Vagina (tissue), 2 donors: ENCODE measurements around the gene CREB3L2. TPM values are rescaled to one million over a fixed set of nuclear protein-coding genes. Genes with fewer than 3 reads are reported as not detected.

Source experiments
- DNase-seq, 2 donors: peaks; one replicate each; pipeline ENCODE4 v3.0.0-alpha.2; 2017; ENCODE audit errors: extremely low spot score in 2 of 2
- H3K27ac ChIP-seq: fragments of 200-600 bp; sonication (generic); one replicate; pipeline ENCODE4 v1.5.1; 2019
- H3K27me3 ChIP-seq: fragments of 200-600 bp; sonication (generic); one replicate; pipeline ENCODE4 v1.5.1; 2019
- H3K36me3 ChIP-seq, 2 donors: fragments of 200-600 bp; sonication (generic); one replicate each; pipeline ENCODE4 v1.5.1; 2017 to 2019
- H3K4me1 ChIP-seq: fragments of 200-600 bp; sonication (generic); one replicate; pipeline ENCODE4 v1.5.1; 2019
- H3K4me3 ChIP-seq, 2 donors: fragments of 200-600 bp; sonication (generic); 1 replicate in 1 of 2; 2 replicates in 1 of 2; pipeline ENCODE4 v1.5.1; 2016 to 2019
- H3K9me3 ChIP-seq: fragments of 200-600 bp; sonication (generic); one replicate; pipeline ENCODE4 v1.5.1; 2019
- POLR2A ChIP-seq, 2 donors: fragments of 450-650 bp; IDR thresholded peaks; one replicate each; pipeline ENCODE4 v1.6.1; 2017; ENCODE audit warnings: antibody characterized with exemption in 2 of 2, mild to moderate bottlenecking in 2 of 2, moderate library complexity in 2 of 2
- POLR2AphosphoS5 ChIP-seq, 2 donors: sonication (generic); formaldehyde crosslinking; IDR thresholded peaks; one replicate each; pipeline ENCODE4 v1.9.0; 2017; ENCODE audit warnings: antibody characterized with exemption in 2 of 2, mild to moderate bottlenecking in 2 of 2, low read depth in 1 of 2; ENCODE audit not compliant: insufficient read depth in 1 of 2
- intact Hi-C: fragments of 100-400 bp; cut with DNase I; formaldehyde crosslinking; loops from one replicate; pipeline ENCODE4 v1.15.1; 2023
- total RNA-seq: library from RNA; depleted of rRNA; stranded (reverse); fragments of >200 nt; gene quantifications from one replicate; pipeline ENCODE4 v1.2.3, GENCODE V29; 2016
- TF ChIP-seq, protein P1 (sequence below), 3 experiments: fragments of 450-650 bp in 2 of 3; fragments of 200-600 bp in 1 of 3; sonication (generic) in 1 of 3; IDR thresholded peaks; one replicate each; pipeline ENCODE4 v1.5.1; 2017 to 2019; ENCODE audit warnings: antibody characterized with exemption in 3 of 3, mild to moderate bottlenecking in 2 of 3, moderate library complexity in 2 of 3

Gene CREB3L2
- total RNA-seq, 1 donor from 2014 or later: 28.7 TPM

DNA sequence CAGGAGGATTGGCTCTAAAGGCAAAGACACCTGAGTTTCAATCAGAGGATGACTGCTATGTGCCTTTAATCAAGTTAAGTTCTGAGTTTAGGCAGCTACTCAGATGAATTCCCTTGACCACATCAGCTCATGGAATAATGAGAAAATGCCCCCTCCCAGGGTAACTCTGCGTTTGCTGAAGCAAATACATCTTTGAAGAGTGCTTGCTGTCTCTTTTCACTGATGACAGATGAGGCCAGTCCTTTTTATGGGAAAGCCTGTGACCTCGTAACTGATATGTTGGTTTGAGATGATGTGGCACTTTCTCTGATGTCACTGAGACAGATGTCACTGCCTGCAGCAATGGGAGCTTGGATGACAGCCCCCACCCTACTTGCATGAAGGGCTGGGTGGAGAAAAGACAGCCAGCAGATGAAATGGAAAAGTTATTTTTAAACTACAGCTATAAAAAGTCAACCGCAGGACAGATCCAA is 111.4 kb downstream of the CREB3L2 start:
- intact Hi-C loops: loop anchor here (10.0 kb wide), 1 partner anchor 236 kb away; no protein-coding TSS in a partner anchor
- no peaks in the 10 kb centered on the region for H3K9me3 ChIP-seq
- H3K36me3 ChIP-seq: peaks cover 0 to 31% of the 10 kb centered on the region in 2 donors
- DNase-seq: no peak
- no peaks in the 10 kb centered on the region for H3K27me3 ChIP-seq
- H3K4me3 ChIP-seq: no peak overlapping the region
- no peak for TF ChIP-seq POLR2AphosphoS5 (IDR thresholded peaks at IDR 0.05; ENCODE audit: insufficient read depth in 1 of 2, low read depth in 1 of 2)
- TF ChIP-seq POLR2A (IDR thresholded peaks at IDR 0.05): no peak
- TF ChIP-seq, protein P1, sequence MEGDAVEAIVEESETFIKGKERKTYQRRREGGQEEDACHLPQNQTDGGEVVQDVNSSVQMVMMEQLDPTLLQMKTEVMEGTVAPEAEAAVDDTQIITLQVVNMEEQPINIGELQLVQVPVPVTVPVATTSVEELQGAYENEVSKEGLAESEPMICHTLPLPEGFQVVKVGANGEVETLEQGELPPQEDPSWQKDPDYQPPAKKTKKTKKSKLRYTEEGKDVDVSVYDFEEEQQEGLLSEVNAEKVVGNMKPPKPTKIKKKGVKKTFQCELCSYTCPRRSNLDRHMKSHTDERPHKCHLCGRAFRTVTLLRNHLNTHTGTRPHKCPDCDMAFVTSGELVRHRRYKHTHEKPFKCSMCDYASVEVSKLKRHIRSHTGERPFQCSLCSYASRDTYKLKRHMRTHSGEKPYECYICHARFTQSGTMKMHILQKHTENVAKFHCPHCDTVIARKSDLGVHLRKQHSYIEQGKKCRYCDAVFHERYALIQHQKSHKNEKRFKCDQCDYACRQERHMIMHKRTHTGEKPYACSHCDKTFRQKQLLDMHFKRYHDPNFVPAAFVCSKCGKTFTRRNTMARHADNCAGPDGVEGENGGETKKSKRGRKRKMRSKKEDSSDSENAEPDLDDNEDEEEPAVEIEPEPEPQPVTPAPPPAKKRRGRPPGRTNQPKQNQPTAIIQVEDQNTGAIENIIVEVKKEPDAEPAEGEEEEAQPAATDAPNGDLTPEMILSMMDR (IDR thresholded peaks at IDR 0.05): no peak
- peaks cover under 1% of the 10 kb centered on the region for H3K4me1 ChIP-seq
- H3K27ac ChIP-seq: no peak overlapping the region

DNA sequence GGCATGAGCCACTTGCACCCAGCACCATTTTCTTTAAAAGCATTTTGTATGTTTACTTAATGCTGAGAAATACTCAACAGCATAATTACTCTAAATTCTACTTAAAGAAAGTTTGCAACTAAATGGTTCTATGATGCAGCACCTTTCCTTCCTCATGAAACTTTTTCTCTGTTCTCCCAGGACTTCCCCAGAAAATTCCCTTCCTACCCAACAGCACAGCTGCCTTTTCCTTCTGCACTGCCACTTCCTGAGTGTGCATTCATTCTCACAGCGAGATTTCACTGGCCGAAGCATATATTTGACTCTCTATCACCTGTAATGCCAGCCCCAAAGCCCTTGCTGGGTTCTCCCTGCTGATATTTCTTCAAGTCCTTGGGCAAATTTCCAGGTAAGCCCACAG is 113.6 kb downstream of the CREB3L2 start:
- H3K27me3 ChIP-seq: no peaks in the 10 kb centered on the region
- no peak overlapping the region for H3K4me3 ChIP-seq
- DNase-seq: no peak
- no peak for TF ChIP-seq POLR2AphosphoS5 (IDR thresholded peaks at IDR 0.05; ENCODE audit: insufficient read depth in 1 of 2, low read depth in 1 of 2)
- TF ChIP-seq, protein P1 (IDR thresholded peaks at IDR 0.05): no peak
- TF ChIP-seq POLR2A (IDR thresholded peaks at IDR 0.05): no peak
- H3K27ac ChIP-seq: no peak overlapping the region
- intact Hi-C loops: no loop called here
- H3K4me1 ChIP-seq: peaks cover 5% of the 10 kb centered on the region
- H3K9me3 ChIP-seq: no peaks in the 10 kb centered on the region
- H3K36me3 ChIP-seq: peaks cover 0 to 38% of the 10 kb centered on the region in 2 donors

DNA sequence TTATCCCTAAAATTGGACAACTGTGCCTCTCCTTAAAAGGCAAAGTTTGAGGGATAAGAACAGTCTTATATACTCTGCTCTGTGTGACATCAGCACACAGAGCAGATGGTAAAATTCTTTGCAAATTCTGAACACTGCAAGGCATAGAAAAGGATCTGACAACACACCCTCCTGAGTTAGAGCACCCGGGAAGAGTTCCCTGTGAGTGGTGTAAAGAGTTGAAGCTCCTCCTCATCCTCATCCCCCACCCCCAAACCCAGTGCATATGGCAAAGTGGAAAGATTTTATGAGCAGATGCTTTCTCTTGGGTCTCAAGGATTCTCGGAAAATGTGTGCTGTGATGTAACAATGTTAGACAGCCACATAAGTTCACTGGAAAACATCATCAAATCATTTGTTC is 115.1 kb downstream of the CREB3L2 start:
- Histone ChIP-seq H3K4me3 (no peak overlapping the region), H3K4me1 (peaks cover 5% of the 10 kb centered on the region), H3K36me3 (peaks cover 4 to 44% of the 10 kb centered on the region in 2 donors), H3K9me3 (no peaks in the 10 kb centered on the region), H3K27me3 (no peaks in the 10 kb centered on the region), H3K27ac (no peak overlapping the region)
- TF ChIP-seq, protein P1 (IDR thresholded peaks at IDR 0.05): no peak
- TF ChIP-seq POLR2AphosphoS5 (IDR thresholded peaks at IDR 0.05; ENCODE audit: insufficient read depth in 1 of 2, low read depth in 1 of 2): no peak
- TF ChIP-seq POLR2A (IDR thresholded peaks at IDR 0.05): no peak
- intact Hi-C loops: no loop called here
- no peak for DNase-seq

DNA sequence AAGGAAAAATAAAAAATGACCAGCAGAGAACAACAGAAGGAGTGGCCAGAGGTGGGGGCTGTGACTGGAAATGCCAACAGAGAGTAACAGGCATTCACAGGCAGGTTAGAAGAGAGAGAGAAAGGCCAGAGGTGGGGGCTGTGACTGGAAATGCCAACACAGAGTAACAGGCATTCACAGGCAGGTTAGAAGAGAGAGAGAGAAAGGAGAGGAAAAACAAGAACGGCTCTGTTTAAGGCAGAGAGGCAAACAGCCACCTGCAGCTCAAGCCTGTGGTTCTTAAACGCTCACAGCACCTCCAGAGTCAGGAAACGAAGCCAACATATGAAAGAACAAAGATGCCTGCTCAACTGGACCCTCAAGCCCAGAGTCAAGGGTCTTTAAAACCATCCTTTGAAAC is 115.6 kb downstream of the CREB3L2 start:
- no peak for DNase-seq
- Histone ChIP-seq H3K27ac (no peak overlapping the region), H3K27me3 (no peaks in the 10 kb centered on the region), H3K9me3 (no peaks in the 10 kb centered on the region), H3K4me3 (no peak overlapping the region), H3K4me1 (peaks cover 5% of the 10 kb centered on the region), H3K36me3 (peaks cover 8 to 47% of the 10 kb centered on the region in 2 donors)
- intact Hi-C loops: no loop called here
- TF ChIP-seq POLR2A (IDR thresholded peaks at IDR 0.05) (no peak), POLR2AphosphoS5 (IDR thresholded peaks at IDR 0.05; ENCODE audit: insufficient read depth in 1 of 2, low read depth in 1 of 2) (no peak)
- TF ChIP-seq, protein P1 (IDR thresholded peaks at IDR 0.05): no peak

DNA sequence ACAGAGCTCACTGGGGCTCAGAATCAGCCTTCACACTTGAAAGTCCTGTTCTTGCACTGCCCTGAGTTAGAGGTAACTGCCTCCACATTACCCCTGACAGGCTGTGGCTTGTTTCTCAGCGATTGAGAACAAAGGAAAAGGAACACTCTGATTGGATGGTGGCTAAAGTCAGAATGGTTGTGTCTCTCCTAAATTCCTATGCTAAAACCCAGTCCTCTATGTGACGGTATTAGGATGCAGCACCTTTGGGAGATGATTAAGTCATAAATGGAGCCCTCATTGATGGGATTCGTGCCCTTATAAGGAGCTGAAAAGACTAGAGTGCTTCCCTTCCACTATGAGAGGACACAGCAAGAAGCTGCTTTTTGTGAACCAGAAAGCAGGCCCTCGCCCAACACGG is 116.2 kb downstream of the CREB3L2 start:
- no peak for DNase-seq
- no peak overlapping the region for H3K27ac ChIP-seq
- H3K27me3 ChIP-seq: no peaks in the 10 kb centered on the region
- peaks cover 6% of the 10 kb centered on the region for H3K4me1 ChIP-seq
- peaks cover 9 to 50% of the 10 kb centered on the region in 2 donors for H3K36me3 ChIP-seq
- H3K4me3 ChIP-seq: no peak overlapping the region
- H3K9me3 ChIP-seq: no peaks in the 10 kb centered on the region
- TF ChIP-seq POLR2AphosphoS5 (IDR thresholded peaks at IDR 0.05; ENCODE audit: insufficient read depth in 1 of 2, low read depth in 1 of 2): no peak
- TF ChIP-seq, protein P1 (IDR thresholded peaks at IDR 0.05): no peak
- no peak for TF ChIP-seq POLR2A (IDR thresholded peaks at IDR 0.05)
- intact Hi-C loops: no loop called here
